IMR-90 (cell line): ENCODE results near the gene KRTAP27-1. TPM values are rescaled to one million over a fixed set of nuclear protein-coding genes. Genes with fewer than 3 reads are reported as not detected.

ENCODE experiments used
- ATAC-seq: fragments of 200-7000 bp; cut with Tn5 transposase; 2 replicates; pipeline ENCODE4 v1.9.1; 2020; ENCODE audit warnings: low read depth, mild to moderate bottlenecking, moderate library complexity
- BruUV-seq: library from RNA; stranded (reverse); fragments of 400-500 nt; replicated peaks from 2 replicates; lab custom pipeline; 2021; lab: Mats Ljungman, UMichigan
- CTCF ChIA-PET: fragments of 300-600 bp; formaldehyde crosslinking; extraction: SDS; loops from one replicate; lab custom pipeline; 2021; ENCODE audit warnings: antibody characterized with exemption; lab: Yijun Ruan, JAX
- POLR2A ChIA-PET: fragments of 300-600 bp; sonication (Branson Sonifier 250); formaldehyde crosslinking; loops from one replicate; lab custom pipeline; 2022; ENCODE audit warnings: antibody characterized with exemption; ENCODE audit not compliant: unreplicated experiment; lab: Charles Lee
- DNase-seq: peaks from one replicate; pipeline ENCODE4 v3.0.0; 2013
- H2AFZ ChIP-seq: replicated peaks from 2 replicates; pipeline ENCODE3; 2013; ENCODE audit warnings: low read length, mild to moderate bottlenecking; ENCODE audit not compliant: poor library complexity
- H2AK5ac ChIP-seq: 2 replicates; pipeline ENCODE4 v1.6.1; 2013; ENCODE audit warnings: low read depth, low read length, inconsistent platforms
- H2AK9ac ChIP-seq: replicated peaks from 2 replicates; pipeline ENCODE3; 2013; ENCODE audit warnings: mild to moderate bottlenecking, low read depth, low read length, moderate library complexity; ENCODE audit not compliant: poor library complexity
- H2BK120ac ChIP-seq: 2 replicates; pipeline ENCODE4 v1.6.1; 2013; ENCODE audit warnings: low read depth, low read length, inconsistent platforms
- H2BK15ac ChIP-seq: 3 replicates; pipeline ENCODE4 v1.6.1; 2013; ENCODE audit warnings: low read depth, low read length, inconsistent platforms
- H2BK20ac ChIP-seq: 2 replicates; pipeline ENCODE4 v1.6.1; 2013; ENCODE audit warnings: low read depth, mild to moderate bottlenecking, inconsistent platforms, low read length, moderate library complexity
- H2BK5ac ChIP-seq: 2 replicates; pipeline ENCODE4 v1.6.1; 2013; ENCODE audit warnings: mild to moderate bottlenecking, low read depth, low read length, inconsistent platforms; ENCODE audit not compliant: poor library complexity, severe bottlenecking
- H3K14ac ChIP-seq: replicated peaks from 2 replicates; pipeline ENCODE4 v1.6.1; 2013; ENCODE audit warnings: low read depth, low read length, inconsistent platforms
- H3K18ac ChIP-seq: 2 replicates; pipeline ENCODE4 v1.6.1; 2013; ENCODE audit warnings: low read depth, low read length, control low read depth
- H3K23ac ChIP-seq: 2 replicates; pipeline ENCODE4 v1.6.1; 2013; ENCODE audit warnings: low read depth, low read length, inconsistent platforms
- H3K27ac ChIP-seq: 2 replicates; pipeline ENCODE4 v1.5.1; 2013; ENCODE audit warnings: mild to moderate bottlenecking, control low read depth, low read length; ENCODE audit not compliant: insufficient read depth
- H3K27me3 ChIP-seq: 2 replicates; pipeline ENCODE4 v1.6.1; 2013; ENCODE audit warnings: low read length; ENCODE audit not compliant: control insufficient read depth, insufficient read depth
- H3K36me3 ChIP-seq: 2 replicates; pipeline ENCODE4 v1.6.1; 2013; ENCODE audit warnings: low read length, mixed read lengths; ENCODE audit not compliant: control insufficient read depth, insufficient read depth
- H3K4ac ChIP-seq: 2 replicates; pipeline ENCODE4 v1.6.1; 2013; ENCODE audit warnings: low read depth, low read length, inconsistent platforms
- H3K4me1 ChIP-seq: 2 replicates; pipeline ENCODE4 v1.6.1; 2013; ENCODE audit warnings: low read length, mixed read lengths; ENCODE audit not compliant: control insufficient read depth, insufficient read depth
- H3K4me2 ChIP-seq: 2 replicates; pipeline ENCODE4 v1.6.1; 2013; ENCODE audit warnings: low read depth, mild to moderate bottlenecking, control low read depth, low read length, moderate library complexity
- H3K4me3 ChIP-seq: 2 replicates; pipeline ENCODE4 v1.5.1; 2013; ENCODE audit warnings: low read depth, mild to moderate bottlenecking, control low read depth, low read length, moderate library complexity; ENCODE audit not compliant: insufficient read depth
- H3K56ac ChIP-seq: 2 replicates; pipeline ENCODE4 v1.6.1; 2013; ENCODE audit warnings: low read length, inconsistent platforms; ENCODE audit not compliant: insufficient read depth; ENCODE audit errors: extremely low read depth
- H3K79me1 ChIP-seq, 2 experiments: 2 replicates each; pipeline ENCODE4 v1.6.1; 2013; ENCODE audit warnings: low read length in 2 of 2, inconsistent platforms in 1 of 2, low read depth in 1 of 2
- H3K9ac ChIP-seq: 2 replicates; pipeline ENCODE4 v1.6.1; 2013; ENCODE audit warnings: low read depth, low read length, control low read depth
- H3K9me1 ChIP-seq: 2 replicates; pipeline ENCODE4 v1.6.1; 2013; ENCODE audit warnings: low read length, inconsistent platforms; ENCODE audit not compliant: insufficient read depth
- H3K9me3 ChIP-seq: 2 replicates; pipeline ENCODE4 v1.6.1; 2013; ENCODE audit warnings: low read length; ENCODE audit not compliant: control insufficient read depth, insufficient read depth
- H4K20me1 ChIP-seq: 2 replicates; pipeline ENCODE4 v1.6.1; 2013; ENCODE audit warnings: low read length, inconsistent platforms; ENCODE audit not compliant: insufficient read depth
- H4K5ac ChIP-seq: 2 replicates; pipeline ENCODE4 v1.6.1; 2013; ENCODE audit warnings: mild to moderate bottlenecking, low read depth, low read length, control low read depth
- H4K8ac ChIP-seq, 2 experiments: 2 replicates each; pipeline ENCODE4 v1.6.1; 2013; ENCODE audit warnings: low read depth in 2 of 2, low read length in 2 of 2, control low read depth in 1 of 2, inconsistent platforms in 1 of 2
- H4K91ac ChIP-seq: 2 replicates; pipeline ENCODE4 v1.6.1; 2013; ENCODE audit warnings: low read depth, low read length, inconsistent platforms; ENCODE audit not compliant: insufficient read depth
- CEBPB ChIP-seq: IDR thresholded peaks from 2 replicates; pipeline ENCODE4 v1.6.1; 2012; ENCODE audit warnings: low read depth, low read length, improper control_type of control experiment
- CTCF ChIP-seq: conservative IDR thresholded peaks from 2 replicates; pipeline ENCODE4 v1.5.1; 2012; ENCODE audit warnings: mild to moderate bottlenecking, low read depth, low read length, improper control_type of control experiment
- POLR2A ChIP-seq: IDR thresholded peaks from 2 replicates; pipeline ENCODE4 v1.6.1; 2012; ENCODE audit warnings: mild to moderate bottlenecking, low read depth, low read length
- RAD21 ChIP-seq: IDR thresholded peaks from 2 replicates; pipeline ENCODE4 v1.6.1; 2012; ENCODE audit warnings: low read length, improper control_type of control experiment
- RFX5 ChIP-seq: IDR thresholded peaks from 2 replicates; pipeline ENCODE4 v1.8.0; 2012; ENCODE audit warnings: low read depth, mild to moderate bottlenecking, low read length, moderate library complexity
- WGBS, 2 experiments: methylation state at CpG; one replicate each; pipeline versions ENCODE4 v1.1.5 to v1.1.7; 2013; ENCODE audit warnings: missing lambda C conversion rate in 2 of 2; ENCODE audit not compliant: insufficient read length in 1 of 2; ENCODE audit errors: extremely low coverage in 2 of 2; 5-methylcytosine and 5-hydroxymethylcytosine counted together
- dilution Hi-C: fragments of 300-500 bp; cut with HindIII; formaldehyde crosslinking; loops from one replicate; pipeline ENCODE4 v1.14.3; 2018; ENCODE audit warnings: low sequenced_read_pairs; ENCODE audit not compliant: unreplicated experiment
- in situ Hi-C: fragments of 300-500 bp; cut with MboI; formaldehyde crosslinking; loops from 3 replicates; pipeline ENCODE4 v1.14.3; 2019; ENCODE audit warnings: low sequenced_read_pairs, inconsistent platforms, mixed read lengths
- intact Hi-C: fragments of 100-400 bp; cut with micrococcal nuclease; formaldehyde crosslinking; loops from 2 replicates; pipeline ENCODE4 v1.10.0; 2022
- polyA plus RNA-seq, 3 experiments: library from polyadenylated mRNA; depleted of rRNA; stranded (reverse); fragments of >200 nt; gene quantifications; 2 replicates each; pipeline ENCODE4 v1.2.3, GENCODE V29; 2012; ENCODE audit warnings: low replicate concordance in 1 of 3
- total RNA-seq: library from RNA; depleted of rRNA; stranded (reverse); fragments of >200 nt; gene quantifications from 2 replicates; pipeline ENCODE4 v1.2.3, GENCODE V29; 2012
- TF ChIP-seq, protein P1 (sequence below): fragments of 150-350 bp; IDR thresholded peaks from 2 replicates; pipeline ENCODE4 v1.6.1; 2017; ENCODE audit warnings: mild to moderate bottlenecking, antibody characterized with exemption, low read length, low read depth

Gene KRTAP27-1
- total and polyA plus RNA-seq, 2 of the 4 experiments (the other 2 are of a cell fraction) = not detected

DNA sequence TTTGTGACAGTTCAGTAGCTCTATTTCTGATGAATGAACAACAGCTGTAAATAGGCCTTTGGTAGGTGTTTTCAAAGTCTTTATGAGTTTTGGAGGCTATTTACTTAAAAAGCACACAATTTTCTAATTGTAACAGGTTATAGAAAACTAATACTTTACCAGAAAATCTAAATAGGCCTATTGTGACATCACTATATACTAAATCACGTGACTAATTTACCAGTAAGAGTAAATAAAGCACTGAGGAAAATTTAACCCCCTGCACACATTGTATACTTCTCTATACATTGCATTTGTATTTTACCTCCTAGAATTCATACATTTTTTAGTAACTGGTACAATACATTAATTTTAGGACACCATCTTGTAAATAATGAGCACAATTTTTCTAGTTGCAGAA, 32.4 kb downstream of the KRTAP27-1 start:
- Histone ChIP-seq H4K20me1 (no peaks in the 10 kb centered on the region), H2AFZ (no peak overlapping the region), H3K23ac (no peak overlapping the region), H3K4ac (no peak overlapping the region), H3K9me1 (no peaks in the 10 kb centered on the region), H3K4me3 (no peak overlapping the region), H2BK20ac (no peak overlapping the region), H3K27me3 (no peaks in the 10 kb centered on the region), H3K4me1 (no peaks in the 10 kb centered on the region), H2BK5ac (no peak overlapping the region), H2AK5ac (no peak overlapping the region), H2BK15ac (no peak overlapping the region), H4K5ac (no peak overlapping the region), H2AK9ac (no peak overlapping the region), H3K18ac (no peak overlapping the region), H2BK120ac (no peak overlapping the region), H3K27ac (no peak overlapping the region), H3K4me2 (no peak overlapping the region), H3K9ac (no peak overlapping the region), H3K79me1 (no peaks in the 10 kb centered on the region), H3K14ac (no peak overlapping the region), H3K36me3 (no peaks in the 10 kb centered on the region), H3K56ac (no peak overlapping the region), H3K9me3 (peaks cover 4% of the 10 kb centered on the region; the same call in 1 of the 2 replicates), H4K8ac (no peak overlapping the region), H4K91ac (no peak overlapping the region)
- ATAC-seq (no peak), DNase-seq (no peak)
- intact Hi-C loops = no loop called here
- no CpG with 5 or more reads among the region's 1 CpG for WGBS, 2 experiments
- BruUV-seq = no TSS peak
- in situ Hi-C loops = no loop called here
- ChIA-PET POLR2A (no interaction called here), CTCF (no interaction called here)
- dilution Hi-C loops = no loop called here
- TF ChIP-seq CTCF (no peak), RFX5 (no peak), POLR2A (no peak), RAD21 (no peak), CEBPB (no peak)
- TF ChIP-seq, protein P1, sequence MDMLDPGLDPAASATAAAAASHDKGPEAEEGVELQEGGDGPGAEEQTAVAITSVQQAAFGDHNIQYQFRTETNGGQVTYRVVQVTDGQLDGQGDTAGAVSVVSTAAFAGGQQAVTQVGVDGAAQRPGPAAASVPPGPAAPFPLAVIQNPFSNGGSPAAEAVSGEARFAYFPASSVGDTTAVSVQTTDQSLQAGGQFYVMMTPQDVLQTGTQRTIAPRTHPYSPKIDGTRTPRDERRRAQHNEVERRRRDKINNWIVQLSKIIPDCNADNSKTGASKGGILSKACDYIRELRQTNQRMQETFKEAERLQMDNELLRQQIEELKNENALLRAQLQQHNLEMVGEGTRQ = no peak; the same call in 1 of the 2 replicates
